HG02642 (cell line): ENCODE results near the gene KLHL12.
A peak's percentile ranks its signal among the peaks of the same experiment; 100 is the strongest.

Experiments used
- ATAC-seq: cut with Tn5 transposase; IDR thresholded peaks from one replicate; pipeline ENCODE4 v1.9.1; 2021; ENCODE audit warnings: mild to moderate bottlenecking; ENCODE audit not compliant: unreplicated experiment, poor library complexity

KLHL12 gene

DNA sequence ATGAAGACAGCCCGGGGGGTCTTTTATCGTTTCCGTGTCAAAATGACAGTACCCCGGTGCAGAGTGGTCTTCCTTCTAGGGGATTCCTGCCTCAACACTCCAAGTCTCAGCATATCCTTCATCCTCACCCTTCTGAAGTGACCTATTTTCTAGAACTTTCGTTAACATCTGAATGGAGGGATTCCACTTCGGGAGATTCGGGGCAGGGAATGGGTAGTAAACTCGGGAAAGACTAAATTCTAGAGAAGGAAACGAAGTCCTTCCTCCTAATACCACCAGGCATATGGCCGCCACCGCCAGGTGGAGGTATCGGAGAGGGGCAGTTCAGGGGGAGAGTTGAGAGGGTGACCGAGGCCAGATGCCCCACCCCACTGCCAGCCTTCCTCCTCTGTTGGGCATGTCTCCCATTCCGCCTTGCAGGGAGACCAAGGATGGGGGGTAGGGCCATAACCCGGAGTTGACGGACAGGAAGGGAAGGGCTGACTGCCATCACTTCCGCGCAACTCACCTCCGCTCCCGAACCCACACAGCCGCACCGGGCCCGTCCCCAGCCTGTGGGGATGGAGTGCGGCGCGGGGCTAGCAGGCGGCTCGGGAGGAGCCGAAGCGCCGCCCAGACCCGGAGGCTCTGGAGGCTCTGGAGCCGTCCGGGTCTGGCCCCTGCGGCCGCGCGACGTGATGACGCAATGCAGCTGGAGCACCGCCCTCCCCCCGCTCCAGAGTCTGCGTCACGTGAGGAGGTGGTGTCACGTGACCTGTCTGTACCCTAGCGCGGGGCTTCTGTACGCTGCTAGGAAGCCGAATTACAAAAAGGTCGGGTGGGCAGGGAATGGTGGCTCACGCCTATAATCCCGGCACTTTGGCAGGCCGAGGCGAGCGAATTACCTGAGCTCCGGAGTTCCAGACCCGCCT lies at the start of gene KLHL12:
TSS of gene KLHL12 (minus strand) at position 654 of the 911 bp plus-strand sequence. CDS start 2,072 bp downstream, outside the sequence.
- peak; percentile 93 for ATAC-seq

DNA sequence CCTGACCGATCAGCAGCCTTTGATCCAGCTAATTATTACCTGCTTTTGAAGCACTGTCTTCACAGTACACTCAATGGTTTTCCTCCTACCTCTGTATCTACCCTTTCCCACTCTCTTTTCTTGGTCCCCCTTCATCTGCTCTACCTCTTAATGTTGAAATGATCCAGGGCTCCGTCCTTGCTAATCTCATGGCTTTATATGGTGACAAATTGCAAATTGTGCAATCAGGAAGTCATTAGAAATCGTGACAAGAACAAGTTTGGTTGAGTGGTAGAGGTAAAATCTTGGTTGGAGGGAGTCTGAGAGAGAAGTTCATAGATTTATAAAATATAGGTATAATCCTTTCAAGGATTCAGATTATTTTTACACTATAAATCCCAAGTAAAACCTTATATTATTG lies 49.6 kb upstream of the KLHL12 start:
- ATAC-seq, result no peak

DNA sequence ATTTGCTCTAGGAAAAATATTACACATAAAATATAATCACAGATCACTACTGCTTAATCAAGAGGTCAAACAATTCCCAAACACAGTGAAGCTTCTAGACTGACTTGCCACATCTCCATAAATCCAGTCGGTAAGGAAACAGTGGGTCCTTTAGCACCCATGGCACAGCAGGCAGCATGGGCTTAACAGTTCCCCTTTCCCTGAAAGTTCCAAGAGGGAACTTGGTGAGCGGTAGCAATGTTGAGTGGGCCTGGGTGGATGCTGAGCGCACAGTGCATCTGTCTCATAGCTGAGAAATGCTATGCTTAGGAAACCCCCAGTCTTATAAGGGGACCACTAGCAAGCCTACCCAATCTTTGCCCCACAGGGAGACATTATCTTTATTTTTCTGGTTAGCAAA lies 47.8 kb upstream of the KLHL12 start:
- ATAC-seq, result no peak

DNA sequence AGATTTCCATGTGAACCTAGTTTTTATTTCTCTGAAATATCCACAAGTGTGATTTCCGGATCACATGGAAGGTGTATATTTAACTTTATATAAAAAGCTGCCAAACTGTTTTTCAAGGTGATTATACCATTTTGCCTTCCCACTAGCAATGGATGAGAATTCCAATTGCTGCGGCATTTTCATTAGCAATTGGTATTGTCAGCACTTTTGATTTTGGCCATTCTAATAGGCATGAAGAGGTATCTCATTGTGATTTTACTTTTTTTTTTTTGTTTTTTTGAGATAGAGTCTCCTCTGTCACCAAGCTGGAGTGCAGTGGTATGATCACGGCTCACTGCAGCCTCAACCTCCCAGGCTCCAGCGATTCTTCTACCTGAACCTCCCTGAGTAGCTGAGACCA lies 45.0 kb upstream of the KLHL12 start:
- no peak for ATAC-seq

DNA sequence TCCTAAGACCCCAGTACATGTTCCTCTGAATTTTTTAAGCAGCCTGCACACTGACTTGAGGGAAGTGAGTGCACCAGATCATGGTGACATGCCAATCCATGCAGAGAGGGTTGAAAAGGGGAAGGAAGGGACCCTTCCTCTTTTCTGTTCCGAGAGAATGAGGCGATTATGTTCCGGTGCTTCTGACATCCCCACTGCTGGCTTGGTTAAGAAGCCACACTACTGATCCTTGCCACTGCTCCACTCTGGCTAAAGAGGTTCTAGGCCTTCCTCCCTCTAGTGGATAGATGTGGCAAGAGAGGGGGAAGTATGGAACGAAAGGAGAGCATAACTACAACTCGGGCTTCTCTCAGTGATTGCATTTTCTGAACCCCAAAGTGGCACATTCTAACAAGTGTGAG lies 41.9 kb upstream of the KLHL12 start:
- ATAC-seq, result peak; percentile 41

DNA sequence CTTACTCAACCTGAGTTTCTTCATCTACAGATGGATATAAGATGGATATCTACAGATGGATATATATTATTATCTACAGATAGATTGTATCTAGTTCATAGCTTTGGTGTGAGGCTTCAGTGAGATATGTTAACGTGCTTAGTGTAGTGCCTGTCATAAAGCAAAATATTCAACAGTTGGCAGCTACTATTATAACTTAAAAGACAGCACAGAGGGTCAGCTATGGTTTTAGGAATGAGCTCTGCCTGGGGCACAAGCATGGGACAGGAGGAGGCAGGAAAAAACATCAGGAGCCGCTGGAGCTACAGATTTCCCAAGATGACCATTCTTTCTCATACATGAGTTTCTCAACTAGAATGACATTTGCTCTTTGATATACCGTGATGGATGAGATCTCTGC lies 41.3 kb upstream of the KLHL12 start:
- ATAC-seq, result no peak

DNA sequence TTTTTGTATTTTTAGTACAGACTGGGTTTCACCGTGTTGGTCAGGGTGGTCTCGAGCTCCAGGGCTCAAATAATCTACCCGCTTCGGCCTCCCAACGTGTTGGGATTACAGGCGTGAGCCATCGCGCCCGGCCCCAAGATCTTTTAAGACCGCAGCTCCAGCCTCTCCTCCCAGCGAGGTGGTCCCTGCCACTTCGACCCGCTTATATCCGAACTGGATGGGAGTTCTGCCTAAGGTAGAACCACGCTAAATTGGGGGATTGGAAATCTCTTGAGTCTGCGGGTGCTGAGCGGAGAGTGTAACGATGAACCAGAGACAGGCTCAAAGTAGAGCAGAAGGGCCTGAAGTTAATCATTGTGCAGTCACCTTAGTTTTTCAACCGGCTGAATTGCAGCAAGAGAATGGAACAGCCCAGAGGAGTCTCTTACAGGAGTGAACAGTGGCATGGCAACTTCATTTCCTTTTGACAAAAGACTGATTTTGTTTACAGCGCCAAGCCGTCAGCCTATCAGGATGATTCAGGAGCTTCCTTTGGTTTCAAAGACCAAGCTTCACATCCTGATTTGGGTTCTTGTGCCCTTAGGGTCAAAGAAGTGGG lies 40.7 kb upstream of the KLHL12 start:
- ATAC-seq, result peak; percentile 11

DNA sequence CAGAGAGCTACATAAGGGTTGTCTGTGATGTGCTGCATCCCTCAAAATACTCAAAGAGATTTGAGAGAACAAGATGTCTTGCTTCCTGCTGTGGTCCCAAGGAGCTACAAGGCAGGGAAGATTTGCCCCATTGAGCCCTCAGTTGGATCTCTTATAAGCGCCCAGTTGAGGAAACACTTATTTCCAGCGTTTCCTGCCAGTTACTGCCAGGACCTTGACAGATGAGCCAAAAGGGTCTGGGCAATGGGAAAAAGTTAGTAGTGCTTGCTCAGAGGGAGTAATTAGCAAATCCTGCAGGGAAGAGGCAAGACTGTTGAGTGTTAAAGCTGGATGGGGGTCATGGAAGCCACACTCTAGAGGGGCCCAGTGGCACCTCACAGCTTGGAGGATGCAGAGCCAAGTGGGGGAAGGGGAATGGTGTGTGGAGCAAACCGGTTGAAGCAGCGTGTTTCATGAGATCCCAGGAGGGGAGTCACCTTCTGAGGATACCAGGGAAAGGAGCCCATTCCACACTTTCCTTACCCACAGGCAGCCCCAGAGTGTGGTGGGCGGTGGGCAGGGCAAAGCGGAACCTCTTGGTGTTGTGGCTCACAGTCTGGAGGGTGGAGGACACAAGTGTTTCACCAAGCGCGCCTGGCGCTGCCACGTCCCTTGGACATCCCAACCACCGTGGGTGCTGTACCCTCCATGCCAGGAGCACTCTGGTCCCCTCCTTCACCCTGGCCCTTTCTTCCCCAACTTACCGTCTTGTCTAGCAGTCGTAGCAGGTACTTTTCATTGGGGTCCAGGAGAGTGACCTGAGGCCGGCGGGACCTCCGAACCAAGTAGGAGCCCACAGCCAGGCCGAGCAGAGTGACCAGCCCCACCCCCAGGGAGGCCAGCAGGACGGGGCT lies 39.2 kb upstream of the KLHL12 start:
- no peak for ATAC-seq

DNA sequence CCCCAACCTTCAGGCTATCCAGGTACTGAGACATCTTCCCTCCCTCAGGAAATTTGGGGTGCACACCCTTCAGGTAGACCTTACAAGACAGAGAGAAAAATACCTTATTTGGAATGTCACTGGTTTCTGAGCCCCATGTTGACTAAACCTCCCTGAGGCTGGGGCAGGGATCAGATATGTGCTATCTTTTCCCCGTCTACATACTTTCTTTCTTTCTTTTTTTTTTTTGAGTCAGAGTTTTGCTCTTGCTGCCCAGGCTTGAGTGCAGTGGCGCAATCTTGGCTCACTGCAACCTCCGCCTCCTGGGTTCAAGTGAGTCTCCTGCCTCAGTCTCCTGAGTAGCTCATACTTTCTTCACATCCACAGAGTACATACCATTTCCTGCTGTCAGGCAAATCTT lies 38.4 kb upstream of the KLHL12 start:
- ATAC-seq, result no peak

DNA sequence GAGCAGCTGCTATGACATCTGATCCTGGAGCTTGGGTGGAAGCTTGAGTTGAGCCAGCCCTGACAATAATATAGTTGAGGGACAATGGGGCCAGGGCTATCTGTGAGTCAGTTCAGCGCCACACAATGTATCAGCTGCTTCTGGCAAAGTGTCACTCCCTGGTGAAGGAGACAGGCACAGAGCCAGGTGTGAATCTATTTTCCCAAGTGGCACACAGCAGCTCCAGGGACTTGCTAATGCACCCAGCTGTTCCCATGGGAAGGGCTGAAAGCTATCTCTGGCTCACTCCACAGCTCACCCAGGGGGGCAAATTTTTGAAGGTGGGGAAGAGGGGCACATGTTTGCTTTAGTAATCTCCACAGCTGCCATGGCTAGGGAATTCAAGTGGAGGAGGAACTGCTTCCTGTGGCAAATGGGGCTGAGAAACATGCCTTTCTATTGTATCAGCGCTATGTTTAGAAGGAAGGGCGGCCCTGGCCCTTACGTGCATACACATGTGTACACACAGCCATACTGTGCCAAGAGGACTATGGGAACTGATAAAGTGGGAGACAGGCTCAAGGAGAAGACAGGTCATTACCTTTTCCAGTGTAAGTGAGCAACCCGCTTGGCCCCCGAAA lies 37.9 kb upstream of the KLHL12 start:
- no peak for ATAC-seq

DNA sequence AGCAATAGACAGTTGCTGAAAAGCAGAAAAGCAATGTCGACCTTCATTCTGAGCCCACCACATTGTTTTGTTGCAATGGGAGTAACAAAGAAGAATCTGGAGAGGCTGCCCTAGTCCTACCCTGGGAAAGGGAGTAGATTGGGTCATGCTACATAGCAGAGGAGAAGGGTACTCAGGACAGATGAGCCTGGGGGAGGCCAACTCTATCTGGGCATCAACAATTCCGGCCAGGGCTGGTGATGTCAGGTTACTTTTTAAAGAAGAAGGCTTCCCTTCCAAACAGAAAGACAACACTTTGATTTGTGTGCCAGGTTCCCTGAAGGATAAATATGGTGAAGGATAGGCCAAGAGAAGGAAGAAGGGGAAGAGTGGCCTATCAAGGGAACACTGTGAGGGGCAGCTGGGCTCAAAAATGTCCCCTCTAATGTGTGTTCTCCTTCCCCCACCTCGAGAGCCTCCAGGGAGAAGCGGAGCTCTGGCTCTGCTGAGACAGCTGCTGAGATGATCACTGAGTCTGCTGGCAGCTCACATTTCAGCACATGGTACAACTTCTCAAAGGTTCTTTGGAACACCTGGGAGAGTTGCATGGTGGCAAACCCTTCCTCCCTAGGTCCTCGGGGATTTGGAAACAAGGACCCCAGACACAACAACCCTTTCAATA lies 34.3 kb upstream of the KLHL12 start:
- no peak for ATAC-seq

DNA sequence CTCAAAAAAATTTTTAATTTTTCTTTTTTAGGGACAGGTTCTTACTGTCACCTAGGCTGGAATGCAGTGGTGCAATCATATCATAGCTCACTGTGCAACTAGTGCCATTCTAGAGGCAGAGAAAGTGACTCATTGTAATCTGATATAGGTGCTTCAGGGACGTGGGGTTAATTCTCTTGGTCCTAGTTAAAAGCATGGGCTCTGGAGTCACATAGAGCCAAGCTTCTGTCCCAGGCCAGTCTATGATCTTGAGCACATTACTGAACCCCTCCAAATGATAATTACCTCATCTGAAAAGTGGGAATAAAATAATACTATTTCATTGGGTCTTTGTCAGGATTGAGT lies 32.2 kb upstream of the KLHL12 start:
- no peak for ATAC-seq

DNA sequence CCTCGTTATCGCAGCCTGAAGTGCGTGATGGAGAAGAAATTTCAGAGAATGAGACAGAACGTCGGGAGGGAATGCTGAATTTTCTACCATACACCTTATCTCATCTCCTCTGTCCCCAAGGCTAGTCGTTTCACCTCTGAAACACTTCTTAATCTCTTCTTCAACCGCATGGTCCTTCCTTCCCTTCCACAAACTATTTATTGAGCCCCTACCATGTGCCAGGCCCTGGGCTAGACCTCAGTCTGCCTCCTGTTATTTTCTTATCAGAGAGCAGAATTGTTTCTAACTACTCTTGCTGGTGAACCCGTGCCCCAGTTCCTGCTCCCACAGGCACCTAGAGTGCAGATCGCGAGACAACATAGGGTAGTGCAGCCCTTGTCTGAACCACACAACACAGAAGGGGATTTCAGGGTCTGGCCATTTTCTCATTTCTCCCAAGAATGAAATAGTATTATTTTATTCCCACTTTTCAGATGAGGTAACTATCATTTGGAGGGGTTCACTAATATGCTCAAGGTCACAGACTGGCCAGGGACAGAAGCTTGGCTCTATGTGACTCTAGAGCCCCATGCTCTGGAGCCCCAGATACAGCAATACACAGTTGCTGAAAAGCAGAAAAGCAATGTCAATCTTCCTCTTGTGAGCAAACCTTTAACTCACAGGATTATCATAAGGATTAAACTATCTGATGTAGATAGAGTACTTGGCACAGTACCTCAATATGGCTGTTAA lies 31.7 kb upstream of the KLHL12 start:
- ATAC-seq, result no peak

DNA sequence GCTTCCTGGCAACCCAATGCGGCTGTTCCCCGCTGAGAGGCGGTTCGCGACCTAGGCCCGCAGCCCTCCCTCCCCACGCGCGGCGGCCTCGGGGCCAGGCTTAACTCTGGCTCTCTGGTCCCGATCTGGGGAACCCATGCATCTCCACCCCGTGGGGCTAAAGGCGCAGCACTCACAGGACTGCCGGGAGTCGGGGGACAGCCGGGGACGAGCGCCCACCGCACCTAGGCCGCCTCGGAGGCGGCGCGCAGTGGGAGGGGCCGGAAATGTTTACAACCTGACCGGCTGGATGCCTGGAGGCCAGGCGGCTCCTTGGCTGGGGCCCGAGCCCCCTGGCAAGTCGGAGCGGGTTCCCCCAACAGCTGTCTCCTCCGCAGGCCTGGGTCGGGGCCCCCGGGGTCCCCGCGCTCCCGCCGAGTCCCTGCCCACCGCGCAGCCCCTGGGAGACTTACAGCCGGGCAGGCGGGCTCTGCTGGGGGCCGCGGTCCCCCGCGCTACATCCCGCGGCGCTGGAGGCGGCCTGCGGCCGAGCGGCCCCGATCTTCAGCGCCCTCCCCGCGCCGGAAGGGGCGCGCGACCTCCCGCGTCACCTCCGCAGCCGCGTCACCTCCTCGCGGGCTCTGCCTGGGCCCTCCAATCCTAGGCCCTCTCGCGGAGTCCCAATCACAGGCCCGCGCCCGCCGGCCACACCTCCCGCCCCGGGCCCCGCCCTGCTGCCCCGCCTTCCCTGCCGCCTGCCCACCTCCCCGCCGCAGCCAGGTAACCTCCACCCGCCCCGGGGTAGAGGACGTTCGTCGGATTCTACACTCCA lies 30.9 kb upstream of the KLHL12 start, which contains the start of gene ADIPOR1:
TSS of gene ADIPOR1 (minus strand) at position 580 of the 811 bp plus-strand sequence. CDS start 7,242 bp downstream, outside the sequence.
- ATAC-seq, result peak; percentile 98

DNA sequence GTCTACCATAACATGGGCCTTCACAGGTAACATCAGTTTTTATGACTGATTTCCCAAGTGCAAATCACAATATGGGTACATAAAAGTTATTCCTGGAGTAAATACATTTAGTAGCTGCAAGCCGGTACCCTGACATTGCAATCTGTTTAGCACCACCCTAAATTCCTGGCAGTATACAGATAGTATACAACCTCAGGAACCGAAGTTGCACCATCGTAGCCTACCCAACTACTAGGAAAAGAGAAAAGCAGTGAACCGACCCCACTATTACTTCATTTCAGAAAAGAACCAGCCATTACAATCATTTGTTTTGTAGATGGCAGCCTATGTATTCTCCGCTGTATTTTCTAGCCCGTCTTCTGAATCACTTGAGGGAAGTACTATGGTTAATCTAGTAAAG lies 29.9 kb upstream of the KLHL12 start:
- no peak for ATAC-seq

DNA sequence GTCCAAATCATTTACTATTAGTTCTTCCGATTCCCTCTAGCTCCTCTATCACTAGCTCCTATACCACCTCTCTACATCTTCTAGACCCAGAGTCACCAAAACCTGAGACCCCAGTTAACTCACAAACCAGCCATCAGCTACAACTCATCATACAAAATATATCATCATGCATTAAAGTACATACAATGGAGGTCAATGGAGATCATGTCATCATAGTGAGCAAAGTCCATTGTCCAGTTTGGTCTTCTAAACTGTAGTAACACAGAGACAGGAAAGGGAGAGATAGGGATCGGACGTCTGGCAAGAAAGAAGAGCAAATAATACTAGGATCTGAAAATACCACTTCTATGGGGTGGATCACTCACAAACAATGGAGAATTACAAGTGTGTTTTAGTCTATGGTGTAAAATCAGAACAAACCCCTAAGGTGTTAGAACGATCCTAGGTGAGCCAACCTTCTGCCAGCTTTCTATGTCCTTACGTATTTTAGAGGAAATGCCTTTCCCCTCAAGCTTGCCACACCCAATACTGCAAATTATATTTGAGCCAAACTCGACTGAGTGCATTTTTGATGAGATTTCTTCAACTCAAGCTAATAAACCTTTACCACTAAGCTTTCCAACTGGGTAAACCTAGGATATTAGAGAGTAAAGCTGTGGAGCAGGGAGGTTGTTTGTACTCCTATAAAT lies 27.2 kb upstream of the KLHL12 start:
- ATAC-seq, result no peak

DNA sequence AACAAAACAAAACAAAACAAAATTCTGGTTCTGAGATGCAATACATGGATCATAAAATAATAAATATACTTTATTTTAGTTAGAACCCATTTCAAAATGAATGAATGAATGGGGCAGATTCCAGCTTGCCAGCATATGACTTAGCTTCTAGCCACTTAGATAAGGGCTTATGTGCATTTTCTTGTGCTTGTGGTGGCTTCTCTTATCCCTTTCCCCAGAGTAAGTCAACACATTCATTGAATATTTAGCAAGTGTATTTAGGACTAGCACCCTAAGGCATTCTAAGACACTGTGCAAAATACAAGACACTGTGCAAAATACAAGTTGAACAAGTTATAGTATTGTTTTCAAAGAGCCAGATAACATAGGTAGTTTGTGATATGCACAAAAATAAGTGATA lies 26.4 kb upstream of the KLHL12 start:
- no peak for ATAC-seq

DNA sequence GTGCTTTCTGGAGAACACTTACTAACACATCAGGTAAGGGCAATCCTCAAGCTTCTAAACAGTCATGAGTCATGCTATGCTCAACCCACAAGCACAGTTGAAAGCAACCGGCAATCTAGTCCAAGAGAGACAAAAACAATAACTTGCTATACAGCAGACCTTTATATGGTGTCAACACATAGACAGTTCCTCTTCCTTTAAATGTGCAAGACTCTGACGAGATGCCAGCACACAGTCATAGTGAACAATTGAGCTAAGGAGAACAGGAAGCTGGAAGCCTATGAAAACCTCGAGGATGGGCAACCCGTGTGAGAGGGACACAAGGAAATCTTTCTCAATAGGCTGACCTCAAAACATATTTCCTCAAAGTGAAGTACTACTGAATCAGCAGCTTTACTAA lies 25.8 kb upstream of the KLHL12 start:
- ATAC-seq, result no peak
